Activated CD8-positive, alpha-beta memory T cell treated with anti-CD3 and anti-CD28 coated beads for 4 hours (primary cell): ENCODE measurements around the gene ZNF789.
A peak's percentile ranks its signal among the peaks of the same experiment; 100 is the strongest.
"Not testable (repeated sequence)": the region's sequence is repeated elsewhere in the genome, so short reads cannot be mapped to it uniquely, and the experiment has no call there.

Source experiments
- DNase-seq, 2 donors: peaks; one replicate each; pipeline ENCODE4 v3.0.0-alpha.2; 2020; ENCODE audit warnings: low read depth in 2 of 2

Gene ZNF789

DNA sequence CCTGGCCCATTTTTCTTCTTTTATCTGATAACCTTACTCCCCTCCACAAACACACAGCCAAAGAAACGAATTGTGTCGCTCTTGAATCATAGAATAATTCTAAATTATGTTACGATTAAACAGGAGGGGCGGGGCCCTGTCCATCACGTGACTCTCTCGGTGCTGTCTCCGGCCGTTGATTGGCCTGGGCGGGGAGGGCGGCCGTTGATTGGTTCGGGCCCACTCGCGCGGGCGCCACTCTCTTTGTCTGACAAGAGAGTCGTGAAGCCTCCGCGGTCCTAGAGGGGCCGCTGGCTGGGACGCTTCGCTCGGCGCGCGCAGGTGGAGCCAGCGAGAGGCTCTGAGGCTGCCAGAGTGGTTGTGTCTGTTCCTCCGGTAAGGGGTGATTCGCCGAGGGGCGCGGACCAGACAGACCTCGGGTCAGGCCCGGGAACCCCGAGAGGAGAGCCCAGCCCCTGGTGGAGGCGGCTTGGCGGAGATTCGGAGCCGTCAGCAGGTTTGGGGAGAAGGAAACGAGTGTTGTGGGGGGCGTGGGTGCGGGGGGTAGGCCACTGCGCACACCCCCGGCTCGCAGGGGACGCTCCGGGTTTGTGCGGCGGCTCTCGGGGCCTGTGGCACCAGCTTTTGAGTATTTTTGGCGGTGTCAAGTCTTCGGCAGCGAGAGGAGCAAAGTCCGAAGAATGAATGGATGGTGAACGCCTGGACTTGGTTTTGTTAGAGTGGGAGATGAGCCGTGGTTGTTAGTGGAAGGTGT lies at the start of gene ZNF789:
Gene ZNF789 (plus strand): TSS at position 330 of the 754 bp plus-strand sequence. CDS start 3,567 bp downstream, outside the sequence.
- DNase-seq, result peak; percentile 96 to 97

DNA sequence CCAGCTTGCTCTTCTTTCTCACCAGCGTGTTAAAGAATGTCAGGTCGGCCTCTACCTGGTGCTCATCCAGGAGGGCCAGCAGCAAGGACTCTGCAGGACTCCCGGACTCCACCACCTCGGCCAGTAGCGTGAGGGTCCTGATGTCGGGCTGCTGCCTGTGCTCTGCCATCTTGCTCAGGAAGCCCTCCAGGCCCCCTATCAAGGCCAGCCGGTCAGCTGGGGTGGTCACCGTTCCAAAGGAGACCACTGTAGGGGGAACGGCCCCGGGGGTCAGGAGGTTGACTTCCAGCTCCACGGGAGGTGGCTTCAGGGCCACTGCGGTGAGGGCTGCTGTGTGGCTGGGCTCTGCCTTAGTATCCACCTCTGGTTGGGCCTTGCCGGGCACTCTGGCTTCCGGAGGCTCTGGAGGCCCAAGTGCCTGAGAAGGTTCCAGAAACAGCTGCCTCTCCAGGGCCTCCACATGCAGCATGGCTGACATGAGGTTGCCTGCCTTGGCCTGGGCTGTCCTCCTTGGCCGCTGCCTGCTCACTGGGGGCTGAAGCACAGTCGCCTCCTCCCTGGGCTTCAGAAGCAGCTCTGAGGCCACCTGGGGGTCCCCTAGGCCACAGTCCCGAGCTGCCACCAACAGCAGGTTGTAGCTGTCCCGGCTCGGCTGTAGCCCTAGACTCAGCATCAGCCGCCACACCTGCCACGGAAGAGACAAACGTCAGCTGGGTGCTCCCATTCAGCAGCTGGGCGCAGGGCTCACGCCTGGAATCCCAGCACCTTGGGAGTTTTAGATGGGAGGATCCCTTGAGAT lies 47.6 kb upstream of the ZNF789 start:
- DNase-seq, result no peak

DNA sequence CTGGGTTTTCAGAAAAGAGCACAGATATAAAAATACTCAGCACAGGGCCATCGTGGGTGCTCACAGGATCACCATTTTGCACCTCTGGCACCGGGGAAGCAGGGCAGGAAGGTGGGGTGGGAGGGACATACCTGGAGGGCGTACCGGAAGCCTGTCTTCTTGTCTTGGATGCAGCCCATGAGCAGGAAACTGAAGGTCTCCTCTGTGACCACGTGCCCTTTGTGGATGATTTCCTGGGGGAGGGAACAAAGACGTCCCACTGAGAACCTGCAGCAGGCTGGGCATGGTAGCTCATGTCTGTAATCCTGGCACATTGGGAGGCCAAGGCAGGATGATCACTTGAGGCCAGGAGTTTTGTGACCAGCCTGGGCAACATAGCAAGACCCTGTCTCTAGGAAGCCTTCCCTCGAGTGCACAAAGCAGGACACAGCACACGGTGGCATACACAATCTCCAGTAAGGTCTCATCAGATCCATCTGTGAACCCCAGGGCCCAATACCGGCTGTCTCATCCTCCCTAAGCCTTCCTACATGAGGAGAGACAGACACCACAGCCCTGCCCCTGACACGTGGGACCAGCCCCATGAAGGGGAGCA lies 43.6 kb upstream of the ZNF789 start:
- DNase-seq, result no peak

GRCh38 chr7:99429756-99430155 lies 42.9 kb upstream of the ZNF789 start:
- DNase-seq, result no peak

DNA sequence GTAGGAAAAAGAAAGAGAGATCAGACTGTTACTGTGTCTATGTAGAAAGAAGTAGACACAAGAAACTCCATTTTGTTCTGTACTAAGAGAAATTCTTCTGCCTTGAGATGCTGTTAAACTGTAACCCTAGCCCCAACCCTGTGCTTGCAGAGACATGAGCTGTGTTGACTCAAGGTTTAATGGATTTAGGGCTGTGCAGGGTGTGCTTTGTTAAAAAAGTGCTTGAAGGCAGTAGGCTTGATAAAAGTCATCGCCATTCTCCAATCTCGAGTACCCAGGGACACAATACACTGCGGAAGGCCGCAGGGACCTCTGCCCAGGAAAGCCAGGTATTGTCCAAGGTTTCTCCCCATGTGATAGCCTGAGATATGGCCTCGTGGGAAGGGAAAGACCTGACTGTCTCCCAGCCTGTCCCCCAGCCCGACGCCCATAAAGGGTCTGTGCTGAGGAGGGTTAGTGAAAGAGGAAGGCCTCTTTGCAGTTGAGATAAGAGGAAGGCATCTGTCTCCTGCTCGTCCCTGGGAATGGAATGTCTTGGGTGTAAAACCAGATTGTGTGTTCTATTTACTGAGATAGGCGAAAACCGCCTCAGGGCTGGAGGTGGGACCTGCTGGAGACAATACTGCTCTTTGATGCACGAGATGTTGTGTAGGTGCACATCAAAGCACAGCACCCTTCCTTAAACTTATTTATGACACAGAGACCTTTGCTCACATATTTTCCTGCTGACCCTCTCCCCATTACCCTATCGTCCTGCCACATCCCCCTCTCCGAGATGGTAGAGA lies 40.7 kb upstream of the ZNF789 start:
- not testable (repeated sequence) for DNase-seq

DNA sequence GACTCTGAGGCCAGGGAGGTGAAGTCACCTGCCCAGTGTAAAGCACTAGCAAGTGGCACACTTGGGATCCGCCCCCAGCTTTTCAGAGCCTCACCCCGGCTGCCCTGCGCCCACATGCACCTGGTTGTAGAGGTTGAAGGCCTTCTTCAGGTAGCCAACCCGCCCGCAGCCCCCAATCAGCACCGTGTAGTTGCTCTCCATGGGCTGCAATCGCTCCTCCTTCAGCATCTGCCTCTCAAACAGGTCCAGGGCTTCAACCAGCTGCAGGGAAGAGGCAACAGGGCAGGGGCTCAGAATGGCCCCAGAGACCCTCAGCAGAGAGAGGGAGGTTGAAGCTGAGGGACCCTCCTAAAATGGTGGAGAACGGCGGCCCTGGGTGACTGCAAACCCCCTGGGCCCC lies 39.5 kb upstream of the ZNF789 start:
- DNase-seq, result no peak

GRCh38 chr7:99437946-99438572 lies 34.6 kb upstream of the ZNF789 start:
- DNase-seq, result no peak

DNA sequence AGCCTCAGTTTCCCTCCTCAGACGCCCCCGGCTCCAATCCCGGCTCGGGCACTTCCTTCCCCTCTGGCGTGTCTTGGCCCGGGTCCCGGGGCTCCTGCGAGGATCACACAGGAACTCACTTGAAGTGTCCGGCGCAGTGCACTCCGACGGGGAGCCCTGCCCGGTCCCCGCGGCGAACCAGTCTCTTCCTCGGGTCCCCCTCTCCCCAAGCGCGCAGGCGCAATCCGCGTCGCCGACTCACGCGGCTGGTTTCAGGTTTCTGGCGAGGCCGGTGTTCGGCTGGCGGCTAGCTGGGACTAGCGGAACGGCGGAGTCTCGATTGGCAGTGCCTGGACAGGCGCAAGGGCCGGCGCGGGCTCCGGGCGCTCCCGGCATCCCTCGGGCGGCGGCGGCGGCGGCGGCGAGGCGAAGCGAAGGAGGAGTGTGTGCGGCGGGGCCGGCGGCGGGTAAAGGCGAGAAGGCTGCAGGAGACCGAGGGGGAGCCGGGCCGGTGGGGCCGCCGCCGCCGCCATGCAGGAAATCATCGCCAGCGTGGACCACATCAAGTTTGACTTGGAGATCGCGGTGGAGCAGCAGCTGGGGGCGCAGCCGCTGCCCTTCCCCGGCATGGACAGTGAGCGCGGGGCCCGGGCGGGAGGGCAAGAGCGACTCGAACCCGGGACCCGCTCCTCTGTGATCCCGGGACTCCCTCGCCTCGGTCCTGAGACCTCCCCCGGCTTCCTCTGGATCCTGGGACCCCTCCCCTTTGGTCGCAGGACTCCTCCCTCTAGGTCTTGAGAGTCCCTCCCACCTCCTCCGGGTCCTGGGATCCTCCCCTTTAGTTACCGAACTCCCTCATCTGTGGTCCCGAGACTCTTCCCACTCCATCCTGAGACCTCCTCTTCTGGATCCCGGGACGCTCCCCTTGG lies 33.9 kb upstream of the ZNF789 start, which contains the start of the genes CPSF4 and PTCD1:
Gene CPSF4 (plus strand): TSS at position 371 of the 908 bp plus-strand sequence. CDS start 140 bp downstream, at position 511.
Gene PTCD1 (minus strand): TSS at position 226 of the 908 bp plus-strand sequence. CDS start 3,556 bp downstream, outside the sequence.
- peak; percentile 80 to 85 for DNase-seq

DNA sequence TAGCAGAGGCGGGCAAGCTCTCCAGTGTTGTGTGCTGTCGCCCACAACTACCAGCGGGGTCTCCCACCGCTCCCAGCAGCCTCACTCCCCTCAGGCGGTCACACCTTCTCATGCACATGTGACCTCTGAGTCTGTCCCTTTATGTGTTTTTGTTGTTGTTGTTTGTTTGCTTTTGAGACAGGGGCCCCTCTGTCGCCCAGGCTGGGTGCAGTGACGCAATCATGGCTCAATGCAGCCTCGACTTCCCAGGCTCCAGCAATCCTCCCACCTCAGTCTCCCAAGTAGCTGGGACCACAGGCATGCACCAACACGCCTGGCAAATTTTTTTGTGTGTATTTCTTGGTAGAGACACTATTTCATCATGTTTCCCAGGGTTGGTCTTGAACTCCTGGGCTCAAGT lies 32.5 kb upstream of the ZNF789 start:
- DNase-seq, result no peak

- no peak for DNase-seq
Measured at GRCh38 chr7:99446096-99446495, 26.6 kb upstream of the ZNF789 start.

DNA sequence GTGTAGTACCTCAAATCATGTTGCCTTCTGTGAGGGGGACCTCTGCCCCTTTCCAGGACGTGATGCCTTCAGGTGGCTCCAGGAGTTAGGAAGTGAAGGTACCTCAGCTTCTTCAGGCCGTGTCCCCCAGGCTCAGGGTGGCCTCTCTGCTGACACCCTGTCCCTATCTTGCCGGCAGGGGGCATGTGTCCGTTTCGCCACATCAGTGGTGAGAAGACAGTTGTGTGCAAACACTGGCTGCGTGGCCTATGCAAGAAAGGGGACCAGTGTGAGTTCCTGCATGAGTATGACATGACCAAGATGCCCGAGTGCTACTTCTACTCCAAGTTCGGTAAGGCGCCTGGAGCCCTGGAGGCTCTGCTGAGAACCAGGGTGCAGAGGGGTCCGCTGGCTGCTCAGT lies 24.7 kb upstream of the ZNF789 start:
- DNase-seq, result no peak

- no peak for DNase-seq
Measured at GRCh38 chr7:99448855-99449254, 23.8 kb upstream of the ZNF789 start.

GRCh38 chr7:99449326-99449725 lies 23.4 kb upstream of the ZNF789 start:
- DNase-seq, result no peak

DNA sequence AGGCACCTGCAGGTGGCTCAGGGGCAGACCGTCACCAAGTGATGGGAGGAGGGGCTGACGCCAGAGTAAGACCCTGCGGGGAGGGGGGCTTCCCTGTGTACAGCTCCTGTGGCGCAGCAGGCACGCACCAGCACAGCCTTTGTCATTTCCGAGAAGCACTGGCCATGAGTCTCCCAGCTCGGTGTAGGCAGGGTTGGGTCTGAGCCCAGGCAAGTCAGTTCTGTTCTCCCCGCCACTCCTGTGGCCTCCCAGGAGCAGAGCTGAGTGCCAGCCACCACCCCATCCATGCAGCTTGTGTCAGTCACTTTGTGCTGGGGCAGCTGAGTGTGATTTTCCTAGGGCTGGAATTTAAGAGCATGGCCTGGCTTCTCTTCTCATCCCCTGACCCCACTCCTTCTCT lies 20.8 kb upstream of the ZNF789 start:
- no peak for DNase-seq

DNA sequence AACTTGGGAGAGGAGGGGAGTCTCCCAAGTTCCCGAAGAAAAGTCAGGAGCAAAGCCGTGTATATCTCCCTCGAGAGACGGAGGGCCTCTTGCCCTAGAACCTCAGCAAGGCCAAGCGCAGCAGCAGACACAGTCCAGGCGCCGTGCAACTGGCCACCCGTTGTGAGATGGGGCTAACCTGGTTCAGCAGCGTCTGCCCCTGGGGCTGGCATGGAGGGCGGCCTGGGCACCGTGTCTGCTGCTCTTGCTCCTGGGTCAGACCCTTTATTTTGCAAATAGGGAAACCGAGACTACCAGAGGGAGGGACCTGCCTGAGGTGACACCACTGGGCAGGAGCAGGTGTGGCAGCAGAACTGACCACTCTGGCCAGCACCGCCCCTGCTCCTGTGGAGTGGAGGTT lies 20.1 kb upstream of the ZNF789 start:
- no peak for DNase-seq

DNA sequence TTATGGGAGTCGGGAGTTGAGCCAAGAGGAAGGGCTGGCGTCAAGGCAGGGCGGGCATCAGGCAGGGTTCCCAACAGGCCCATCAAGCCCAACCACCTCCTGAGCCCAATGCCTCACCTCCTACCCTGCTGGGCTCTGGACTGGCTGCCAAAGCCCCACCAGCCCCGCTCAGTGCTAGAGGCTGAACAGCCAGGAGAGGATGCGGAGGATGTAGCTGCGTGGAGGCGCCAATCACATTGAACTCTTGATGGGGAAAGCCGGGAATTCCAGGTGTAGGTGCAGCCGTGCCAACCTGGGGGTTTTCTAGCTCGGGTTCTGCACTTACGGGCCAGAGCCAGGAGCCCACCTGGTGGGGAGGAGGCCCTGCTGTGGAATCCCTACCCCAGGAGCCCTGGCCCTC lies 19.6 kb upstream of the ZNF789 start:
- DNase-seq, result no peak

GRCh38 chr7:99455874-99456273 lies 16.8 kb upstream of the ZNF789 start:
- no peak for DNase-seq

- DNase-seq, result no peak
Measured at GRCh38 chr7:99456288-99456687, 16.4 kb upstream of the ZNF789 start.

GRCh38 chr7:99457050-99457649 lies 15.5 kb upstream of the ZNF789 start:
- DNase-seq, result no peak
